Fibroblast of lung (primary cell): ENCODE data around the gene NFE2L3. TPM values are rescaled to one million over a fixed set of nuclear protein-coding genes. Genes with fewer than 3 reads are reported as not detected.
"Not testable (repeated sequence)": the region's sequence is repeated elsewhere in the genome, so short reads cannot be mapped to it uniquely, and the experiment has no call there.

Experiments
- DNase-seq, 2 donors: peaks; one replicate each; pipeline versions ENCODE4 v3.0.0 to v3.0.0-alpha.2; 2010; ENCODE audit warnings: low read depth in 2 of 2
- H2AFZ ChIP-seq: 2 replicates; pipeline ENCODE4 v1.5.1; 2012; ENCODE audit warnings: low read length, control low read depth, inconsistent platforms
- H3K27ac ChIP-seq: 2 replicates; pipeline ENCODE4 v1.5.1; 2011; ENCODE audit warnings: low read length, control low read depth; ENCODE audit not compliant: insufficient read depth
- H3K27me3 ChIP-seq: 2 replicates; pipeline ENCODE4 v1.5.1; 2011; ENCODE audit warnings: mild to moderate bottlenecking, low read length; ENCODE audit not compliant: control insufficient read depth, insufficient read depth
- H3K36me3 ChIP-seq: 2 replicates; pipeline ENCODE4 v1.5.1; 2011; ENCODE audit warnings: low read length; ENCODE audit not compliant: control insufficient read depth, insufficient read depth
- H3K4me1 ChIP-seq: 2 replicates; pipeline ENCODE4 v1.5.1; 2011; ENCODE audit warnings: low read length; ENCODE audit not compliant: control insufficient read depth, insufficient read depth; ENCODE audit errors: extremely low read depth
- H3K4me2 ChIP-seq: 2 replicates; pipeline ENCODE4 v1.5.1; 2011; ENCODE audit warnings: low read length, control low read depth; ENCODE audit not compliant: insufficient read depth; ENCODE audit errors: extremely low read depth
- H3K4me3 ChIP-seq, 4 experiments: fragments of 200-600 bp in 1 of 4; sonication (generic) in 1 of 4; replicated peaks in 1 of 4; 2 replicates each; pipeline ENCODE4 v1.5.1; 2011 to 2016; ENCODE audit warnings: low read length in 4 of 4, low read depth in 3 of 4, mild to moderate bottlenecking in 3 of 4, control low read depth in 2 of 4, inconsistent platforms in 1 of 4, mixed read lengths in 1 of 4; ENCODE audit not compliant: insufficient read depth in 1 of 4; ENCODE audit errors: control extremely low read depth in 1 of 4
- H3K79me2 ChIP-seq: 2 replicates; pipeline ENCODE4 v1.5.1; 2012; ENCODE audit warnings: mild to moderate bottlenecking, low read length, inconsistent platforms; ENCODE audit not compliant: control insufficient read depth, insufficient read depth
- H3K9ac ChIP-seq: 2 replicates; pipeline ENCODE4 v1.5.1; 2011; ENCODE audit warnings: mild to moderate bottlenecking, low read length, control low read depth; ENCODE audit not compliant: insufficient read depth
- H3K9me3 ChIP-seq: 2 replicates; pipeline ENCODE4 v1.5.1; 2012; ENCODE audit warnings: low read depth, low read length; ENCODE audit not compliant: control insufficient read depth, insufficient read depth
- H4K20me1 ChIP-seq: 2 replicates; pipeline ENCODE4 v1.5.1; 2011; ENCODE audit warnings: low read length; ENCODE audit not compliant: control insufficient read depth, insufficient read depth; ENCODE audit errors: extremely low read depth
- CTCF ChIP-seq, 2 donors: IDR thresholded peaks in 1 of 2; conservative IDR thresholded peaks in 1 of 2; 1 replicate in 1 of 2; 2 replicates in 1 of 2; pipeline ENCODE4 v1.5.1; 2011 to 2012; ENCODE audit warnings: low read length in 2 of 2, control low read depth in 1 of 2, inconsistent platforms in 1 of 2, low read depth in 1 of 2, mild to moderate bottlenecking in 1 of 2
- EZH2 ChIP-seq: IDR thresholded peaks from 2 replicates; pipeline ENCODE4 v1.5.1; 2012; ENCODE audit warnings: low read length, control low read depth, mild to moderate bottlenecking; ENCODE audit errors: missing control alignments
- polyA plus RNA-seq, 2 donors: library from polyadenylated mRNA; depleted of rRNA in 1 of 2; stranded (reverse) in 1 of 2; unstranded in 1 of 2; fragments of >200 nt; gene quantifications; 2 replicates each; pipeline ENCODE4 v1.2.1, GENCODE V29; 2011 to 2012; ENCODE audit warnings: missing spikeins in 1 of 2
- total RNA-seq: library from RNA; depleted of rRNA; stranded (reverse); fragments of >200 nt; gene quantifications from 2 replicates; pipeline ENCODE4 v1.2.1, GENCODE V29; 2014

NFE2L3 gene
- total and polyA plus RNA-seq, 2 donors (not counting 1 experiment from before 2014, with no cell fraction given) = 5.3 to 9.1 TPM

DNA sequence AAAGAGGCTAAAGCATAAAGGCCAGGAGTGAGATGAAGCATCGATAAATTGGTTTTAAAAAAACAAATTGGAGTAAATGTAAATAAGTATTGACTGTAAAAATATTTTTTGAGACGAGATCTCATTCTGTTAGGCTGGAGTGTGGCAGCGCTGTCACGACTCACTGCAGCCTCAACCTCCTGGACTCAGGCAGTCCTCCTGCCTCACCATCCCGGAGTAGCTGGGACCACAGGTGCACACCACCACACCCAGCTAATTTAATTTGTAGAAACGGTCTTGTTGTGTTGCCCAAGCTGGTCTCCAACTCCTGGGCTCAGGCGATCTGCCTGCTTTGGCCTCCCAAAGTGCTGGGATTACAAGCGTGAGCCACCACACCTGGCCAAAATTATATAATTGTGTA is 30.7 kb downstream of the NFE2L3 start:
- Histone ChIP-seq H2AFZ (no peak overlapping the region), H3K9ac (no peak overlapping the region), H4K20me1 (no peaks in the 10 kb centered on the region), H3K4me1 (no peaks in the 10 kb centered on the region), H3K4me3 (no peak overlapping the region), H3K36me3 (no peaks in the 10 kb centered on the region), H3K79me2 (no peaks in the 10 kb centered on the region), H3K27ac (no peak overlapping the region), H3K4me2 (no peak overlapping the region), H3K9me3 (no peaks in the 10 kb centered on the region), H3K27me3 (no peaks in the 10 kb centered on the region)
- DNase-seq = no peak
- TF ChIP-seq EZH2 = no peak
- no peak for TF ChIP-seq CTCF (conservative IDR thresholded peaks at IDR 0.05 in 1 of 2, IDR thresholded peaks at IDR 0.05 in 1 of 2; ENCODE audit: low read depth in 1 of 2, low read length in 2 of 2)

DNA sequence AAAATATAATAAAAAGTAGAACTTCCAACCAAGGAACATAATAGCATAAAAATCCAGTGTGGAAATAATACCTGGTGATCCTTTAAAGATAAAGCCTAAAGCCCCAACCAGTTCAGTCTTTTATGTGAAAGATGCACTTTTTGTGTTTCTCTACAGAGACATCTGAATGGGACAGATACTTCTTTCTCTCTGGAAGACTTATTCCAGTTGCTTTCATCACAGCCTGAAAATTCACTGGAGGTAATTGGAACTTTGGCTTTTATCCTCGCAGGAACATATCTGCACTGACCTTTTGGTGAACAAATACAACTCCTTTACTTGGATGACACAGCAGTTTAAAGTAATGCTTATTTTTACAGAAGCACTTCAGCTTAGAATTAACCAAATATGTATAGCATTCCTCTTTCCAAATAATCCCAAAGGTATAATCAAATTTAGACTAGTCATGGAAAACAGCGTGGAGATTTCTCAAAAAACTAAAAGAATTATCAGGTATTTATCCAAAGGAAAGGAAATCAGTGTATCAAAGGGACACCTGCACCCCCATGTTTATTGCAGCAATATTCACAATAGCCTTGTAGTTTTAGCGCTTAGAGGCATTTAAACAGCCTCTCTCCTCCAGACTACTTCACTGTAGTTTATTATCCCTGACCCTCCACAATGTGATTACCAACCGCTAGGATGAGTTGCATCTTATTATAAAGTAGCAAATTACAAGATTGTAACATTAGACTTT is 31.7 kb downstream of the NFE2L3 start:
- Histone ChIP-seq H3K4me2 (no peak overlapping the region), H2AFZ (no peak overlapping the region), H3K4me1 (no peaks in the 10 kb centered on the region), H3K9me3 (no peaks in the 10 kb centered on the region), H3K27ac (no peak overlapping the region), H3K27me3 (no peaks in the 10 kb centered on the region), H3K79me2 (no peaks in the 10 kb centered on the region), H3K36me3 (peaks cover 2% of the 10 kb centered on the region), H4K20me1 (no peaks in the 10 kb centered on the region), H3K4me3 (no peak overlapping the region), H3K9ac (no peak overlapping the region)
- no peak for DNase-seq
- TF ChIP-seq EZH2 (no peak), CTCF (conservative IDR thresholded peaks at IDR 0.05 in 1 of 2, IDR thresholded peaks at IDR 0.05 in 1 of 2; ENCODE audit: low read depth in 1 of 2, low read length in 2 of 2) (no peak)

DNA sequence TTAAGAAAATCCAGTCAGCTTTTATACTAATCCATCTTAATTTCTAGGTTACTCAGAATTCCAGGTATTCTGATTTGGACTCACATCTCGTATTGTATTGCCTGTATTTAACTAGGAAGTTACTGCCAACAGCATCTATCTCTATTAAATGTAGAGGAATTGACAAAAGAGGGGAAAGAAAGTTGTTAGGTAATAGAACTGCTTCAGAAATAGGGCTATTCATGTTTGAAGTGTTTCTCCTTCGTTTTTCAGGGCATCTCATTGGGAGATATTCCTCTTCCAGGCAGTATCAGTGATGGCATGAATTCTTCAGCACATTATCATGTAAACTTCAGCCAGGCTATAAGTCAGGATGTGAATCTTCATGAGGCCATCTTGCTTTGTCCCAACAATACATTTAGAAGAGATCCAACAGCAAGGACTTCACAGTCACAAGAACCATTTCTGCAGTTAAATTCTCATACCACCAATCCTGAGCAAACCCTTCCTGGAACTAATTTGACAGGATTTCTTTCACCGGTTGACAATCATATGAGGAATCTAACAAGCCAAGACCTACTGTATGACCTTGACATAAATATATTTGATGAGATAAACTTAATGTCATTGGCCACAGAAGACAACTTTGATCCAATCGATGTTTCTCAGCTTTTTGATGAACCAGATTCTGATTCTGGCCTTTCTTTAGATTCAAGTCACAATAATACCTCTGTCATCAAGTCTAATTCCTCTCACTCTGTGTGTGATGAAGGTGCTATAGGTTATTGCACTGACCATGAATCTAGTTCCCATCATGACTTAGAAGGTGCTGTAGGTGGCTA is 32.5 kb downstream of the NFE2L3 start:
- not testable (repeated sequence) for H3K4me3 ChIP-seq, H2AFZ ChIP-seq, DNase-seq, H3K27ac ChIP-seq, H3K9ac ChIP-seq, H3K27me3 ChIP-seq, H4K20me1 ChIP-seq, H3K79me2 ChIP-seq, H3K36me3 ChIP-seq, H3K4me1 ChIP-seq, H3K9me3 ChIP-seq, H3K4me2 ChIP-seq
